ENCODE measurements around the gene MORN3. TPM values are rescaled to one million over a fixed set of nuclear protein-coding genes. Genes with fewer than 3 reads are reported as not detected.
"Not testable (repeated sequence)": the region's sequence is repeated elsewhere in the genome, so short reads cannot be mapped to it uniquely, and the experiment has no call there.

Gene MORN3
- total and polyA plus RNA-seq, 2 of the 4 experiments (the other 2 are of a cell fraction): 0.18 to 0.22 TPM

DNA sequence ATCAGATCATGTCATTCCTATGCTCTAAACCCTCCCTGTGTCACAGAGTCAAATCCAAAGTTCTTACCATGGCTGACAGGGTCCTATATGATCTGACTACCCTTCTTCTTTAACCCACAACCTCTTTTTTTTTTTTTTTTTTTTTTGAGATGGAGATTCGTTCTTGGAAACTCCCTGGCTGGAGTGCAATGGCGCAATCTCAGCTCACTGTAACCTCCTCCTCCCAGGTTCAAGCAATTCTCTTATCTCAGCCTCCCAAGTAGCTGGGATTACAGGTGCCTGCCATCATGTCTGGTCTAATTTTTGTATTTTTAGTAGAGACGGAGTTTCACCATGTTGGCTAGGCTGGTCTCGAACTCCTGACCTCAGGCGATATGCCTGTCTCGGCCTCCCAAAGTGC, 2.6 kb downstream of the MORN3 start:
- H3K4me2 ChIP-seq (ENCODE audit: low read depth, low read length); H2BK5ac ChIP-seq (ENCODE audit: low read depth, low read length, poor library complexity, severe bottlenecking); DNase-seq; H4K91ac ChIP-seq (ENCODE audit: insufficient read depth, low read depth, low read length); H2BK20ac ChIP-seq (ENCODE audit: low read depth, low read length); H4K20me1 ChIP-seq (ENCODE audit: insufficient read depth, low read length); H4K5ac ChIP-seq (ENCODE audit: low read depth, low read length); H3K4me1 ChIP-seq (ENCODE audit: control insufficient read depth, insufficient read depth, low read length); H4K8ac ChIP-seq (ENCODE audit: low read depth in 2 of 2, low read length in 2 of 2); BruUV-seq (replicated peaks); H3K18ac ChIP-seq (ENCODE audit: low read depth, low read length); H3K4me3 ChIP-seq (ENCODE audit: insufficient read depth, low read depth, low read length); H3K9me3 ChIP-seq (ENCODE audit: control insufficient read depth, insufficient read depth, low read length); H2BK15ac ChIP-seq (ENCODE audit: low read depth, low read length); H3K14ac ChIP-seq (replicated peaks; ENCODE audit: low read depth, low read length); H3K23ac ChIP-seq (ENCODE audit: low read depth, low read length); ATAC-seq (ENCODE audit: low read depth); dilution Hi-C loops (cut with HindIII; ENCODE audit: low sequenced_read_pairs, unreplicated experiment); H2AK5ac ChIP-seq (ENCODE audit: low read depth, low read length); H3K4ac ChIP-seq (ENCODE audit: low read depth, low read length); H3K27me3 ChIP-seq (ENCODE audit: control insufficient read depth, insufficient read depth, low read length); H3K9ac ChIP-seq (ENCODE audit: low read depth, low read length); H3K36me3 ChIP-seq (ENCODE audit: control insufficient read depth, insufficient read depth, low read length); POLR2A ChIA-PET (ENCODE audit: unreplicated experiment); H2AFZ ChIP-seq (replicated peaks; ENCODE audit: low read length, poor library complexity); H3K9me1 ChIP-seq (ENCODE audit: insufficient read depth, low read length); H2AK9ac ChIP-seq (replicated peaks; ENCODE audit: low read depth, low read length, poor library complexity); H3K27ac ChIP-seq (ENCODE audit: insufficient read depth, low read length); H2BK120ac ChIP-seq (ENCODE audit: low read depth, low read length); H3K56ac ChIP-seq (ENCODE audit: extremely low read depth, insufficient read depth, low read length); H3K79me1 ChIP-seq (ENCODE audit: low read depth in 1 of 2, low read length in 2 of 2): not testable (repeated sequence)
- CTCF ChIA-PET: interaction anchor here (1.0 kb wide), 1 partner anchor 114 kb away, joined by 3 read pairs; no protein-coding TSS in a partner anchor
- in situ Hi-C loops (cut with MboI; ENCODE audit: low sequenced_read_pairs) (loop anchor here (5.0 kb wide), 2 partner anchors 120 to 175 kb away; no protein-coding TSS in a partner anchor), intact Hi-C loops (cut with micrococcal nuclease) (loop anchor here (5.0 kb wide), 1 partner anchor 165 kb away; no protein-coding TSS in a partner anchor)
- 0 out of 2 replicates have a peak, but pooled peaks have one; percentile 16 for TF ChIP-seq CEBPB (IDR thresholded peaks at IDR 0.05; ENCODE audit: low read depth, low read length)
- WGBS, 2 experiments (ENCODE audit: extremely low coverage in 2 of 2, insufficient read length in 1 of 2): 91% methylated on average over 4 of the region's 6 CpGs; no CpG with 5 or more reads in 1 of the 2 experiments

Data from IMR-90 (cell line).